GM21360 (cell line): ENCODE results near the gene CHCHD3.

Experiments
- ATAC-seq: cut with Tn5 transposase; IDR thresholded peaks from one replicate; pipeline ENCODE4 v1.9.1; 2021; ENCODE audit warnings: mild to moderate bottlenecking, moderate library complexity; ENCODE audit not compliant: unreplicated experiment

CHCHD3 gene

GRCh38 chr7:132782777-132783640 is 298.9 kb downstream of the CHCHD3 start:
- no peak for ATAC-seq

GRCh38 chr7:132780822-132781221 is 301.1 kb downstream of the CHCHD3 start:
- no peak for ATAC-seq

GRCh38 chr7:132779164-132779563 is 302.7 kb downstream of the CHCHD3 start:
- ATAC-seq = no peak

GRCh38 chr7:132778761-132779160 is 303.1 kb downstream of the CHCHD3 start:
- ATAC-seq = no peak

GRCh38 chr7:132777956-132778355 is 303.9 kb downstream of the CHCHD3 start:
- ATAC-seq = no peak

DNA sequence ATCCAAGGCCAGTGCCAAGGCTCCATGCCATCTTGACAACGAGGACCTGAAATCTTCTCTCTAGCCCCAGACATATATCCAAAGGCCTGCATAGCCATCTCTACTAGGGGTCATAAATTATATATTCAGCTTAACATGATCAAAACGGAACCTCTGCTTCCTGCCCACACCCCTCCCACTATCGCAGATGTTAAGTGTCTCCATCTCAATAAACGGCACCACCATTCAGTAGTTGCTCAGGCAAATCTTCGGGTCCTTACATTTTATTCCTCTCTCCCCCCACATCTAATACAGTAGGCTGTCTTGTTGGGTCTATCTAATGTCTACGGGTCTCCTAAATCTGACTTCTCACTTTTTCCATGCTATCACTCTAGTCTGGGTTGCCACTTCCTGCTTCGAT is 304.5 kb downstream of the CHCHD3 start:
- no peak for ATAC-seq

- ATAC-seq = no peak
These were observed 305.8 kb downstream of the CHCHD3 start for GRCh38 chr7:132776048-132776620.

- no peak for ATAC-seq
These were observed 308.3 kb downstream of the CHCHD3 start for GRCh38 chr7:132773527-132773956.

GRCh38 chr7:132771301-132771730 is 310.6 kb downstream of the CHCHD3 start:
- ATAC-seq = no peak

DNA sequence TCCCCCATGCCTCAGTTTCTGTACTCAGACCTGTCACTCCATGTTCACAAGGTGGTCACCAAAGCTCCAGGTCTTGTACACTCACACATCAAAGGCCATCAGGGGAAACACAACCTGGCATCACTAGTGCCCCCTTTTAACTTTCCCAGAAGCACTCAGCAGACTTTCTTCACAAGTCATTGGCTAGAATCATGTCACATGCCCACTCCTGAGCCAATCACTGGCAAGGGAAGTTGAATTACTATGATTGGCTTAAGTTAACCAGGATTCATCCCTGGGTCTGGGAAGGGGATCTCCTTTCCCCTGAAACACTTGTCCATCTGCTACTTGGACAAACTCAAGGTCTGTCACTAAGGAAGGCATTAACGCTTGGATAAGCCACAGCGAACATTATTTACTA is 311.8 kb downstream of the CHCHD3 start:
- no peak for ATAC-seq

DNA sequence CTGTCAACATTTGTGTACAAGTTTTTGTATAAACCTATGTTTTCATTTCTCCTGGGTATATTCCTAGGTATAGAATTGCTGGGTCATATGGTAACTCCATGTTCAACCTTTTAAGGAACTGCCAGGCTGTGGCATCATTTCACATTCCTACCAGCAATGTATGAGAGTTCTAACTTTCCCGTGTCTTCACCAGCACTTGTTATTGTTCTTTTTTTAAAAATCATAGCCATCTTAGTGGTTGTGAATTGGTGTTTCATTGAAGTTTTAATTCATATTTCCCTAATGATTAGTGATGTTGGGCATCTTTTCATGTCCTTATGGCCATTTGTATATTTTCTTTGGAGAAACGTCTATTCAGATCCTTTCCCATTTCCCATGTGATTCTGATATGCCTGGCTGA is 312.6 kb downstream of the CHCHD3 start:
- ATAC-seq = no peak

GRCh38 chr7:132768099-132768498 is 313.8 kb downstream of the CHCHD3 start:
- ATAC-seq = no peak

GRCh38 chr7:132767378-132767777 is 314.5 kb downstream of the CHCHD3 start:
- no peak for ATAC-seq

GRCh38 chr7:132766660-132767059 is 315.2 kb downstream of the CHCHD3 start:
- no peak for ATAC-seq

- ATAC-seq = no peak
These were observed 316.0 kb downstream of the CHCHD3 start for GRCh38 chr7:132765861-132766260.

DNA sequence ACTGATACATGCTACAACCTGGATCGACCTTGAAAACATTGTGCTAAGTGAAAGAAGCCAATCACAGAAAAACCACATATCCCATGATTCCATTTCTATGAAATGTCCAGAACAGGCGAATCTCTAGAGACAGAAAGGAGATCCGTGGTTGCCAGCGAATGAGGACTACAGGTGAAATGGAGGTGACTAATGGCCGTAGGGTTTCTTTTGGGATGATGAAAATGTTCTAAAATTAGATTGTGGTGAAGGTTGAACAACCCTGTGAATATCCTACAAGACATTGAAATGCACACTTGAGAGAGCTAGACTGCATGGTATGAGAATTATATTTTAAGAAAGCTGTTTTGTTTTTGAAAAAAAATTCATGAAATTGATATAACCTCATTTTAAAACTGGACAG is 317.1 kb downstream of the CHCHD3 start:
- no peak for ATAC-seq

DNA sequence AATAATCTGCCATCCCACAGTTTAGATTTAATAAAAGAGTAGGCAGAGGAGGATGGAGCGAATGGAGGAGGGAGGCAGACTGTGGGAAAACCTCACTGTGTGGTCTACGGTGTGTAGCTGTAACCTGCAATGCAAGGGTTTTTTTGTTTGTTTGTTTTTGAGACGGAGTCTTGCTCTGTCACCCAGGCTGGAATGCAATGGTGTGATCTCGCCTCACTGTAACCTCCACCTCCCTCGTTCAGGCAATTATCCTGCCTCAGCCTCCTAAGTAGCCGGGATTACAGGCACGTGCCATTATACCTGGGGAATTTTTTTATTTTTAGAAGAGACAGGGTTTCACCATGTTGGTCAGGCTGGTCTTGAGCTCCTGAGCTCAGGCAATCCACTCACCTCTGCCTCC is 321.0 kb downstream of the CHCHD3 start:
- ATAC-seq = no peak

- no peak for ATAC-seq
These were observed 321.7 kb downstream of the CHCHD3 start for GRCh38 chr7:132760244-132760623.

- ATAC-seq = no peak
These were observed 322.2 kb downstream of the CHCHD3 start for GRCh38 chr7:132759482-132760243.

GRCh38 chr7:132758986-132759385 is 322.9 kb downstream of the CHCHD3 start:
- no peak for ATAC-seq

DNA sequence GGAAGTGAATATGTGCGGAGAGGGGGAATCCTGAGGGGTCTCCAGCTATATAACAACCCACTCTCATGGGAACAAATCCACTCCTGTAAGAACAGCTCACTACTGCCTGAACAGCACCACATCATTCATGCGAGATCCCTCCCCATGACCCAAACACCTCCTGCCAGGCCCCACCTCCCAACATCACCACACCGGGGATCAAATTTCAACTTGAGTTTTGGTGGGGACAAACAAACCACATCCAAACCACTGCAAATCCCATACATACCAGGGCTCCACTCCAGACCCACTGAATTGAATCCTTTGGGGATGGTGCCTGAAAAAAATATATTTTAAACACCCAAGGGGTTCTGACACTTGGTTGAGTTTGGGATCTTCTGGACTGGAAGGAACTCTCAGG is 324.1 kb downstream of the CHCHD3 start:
- no peak for ATAC-seq
